IMR-90 (cell line): ENCODE results near the gene CYP4V2. TPM values are rescaled to one million over a fixed set of nuclear protein-coding genes. Genes with fewer than 3 reads are reported as not detected.

ENCODE experiments used
- ATAC-seq: fragments of 200-7000 bp; cut with Tn5 transposase; 2 replicates; pipeline ENCODE4 v1.9.1; 2020; ENCODE audit warnings: low read depth, mild to moderate bottlenecking, moderate library complexity
- BruUV-seq: library from RNA; stranded (reverse); fragments of 400-500 nt; replicated peaks from 2 replicates; lab custom pipeline; 2021; lab: Mats Ljungman, UMichigan
- CTCF ChIA-PET: fragments of 300-600 bp; formaldehyde crosslinking; extraction: SDS; loops from one replicate; lab custom pipeline; 2021; ENCODE audit warnings: antibody characterized with exemption; lab: Yijun Ruan, JAX
- POLR2A ChIA-PET: fragments of 300-600 bp; sonication (Branson Sonifier 250); formaldehyde crosslinking; loops from one replicate; lab custom pipeline; 2022; ENCODE audit warnings: antibody characterized with exemption; ENCODE audit not compliant: unreplicated experiment; lab: Charles Lee
- DNase-seq: peaks from one replicate; pipeline ENCODE4 v3.0.0; 2013
- H2AFZ ChIP-seq: replicated peaks from 2 replicates; pipeline ENCODE3; 2013; ENCODE audit warnings: low read length, mild to moderate bottlenecking; ENCODE audit not compliant: poor library complexity
- H2AK5ac ChIP-seq: 2 replicates; pipeline ENCODE4 v1.6.1; 2013; ENCODE audit warnings: low read depth, low read length, inconsistent platforms
- H2AK9ac ChIP-seq: replicated peaks from 2 replicates; pipeline ENCODE3; 2013; ENCODE audit warnings: mild to moderate bottlenecking, low read depth, low read length, moderate library complexity; ENCODE audit not compliant: poor library complexity
- H2BK120ac ChIP-seq: 2 replicates; pipeline ENCODE4 v1.6.1; 2013; ENCODE audit warnings: low read depth, low read length, inconsistent platforms
- H2BK15ac ChIP-seq: 3 replicates; pipeline ENCODE4 v1.6.1; 2013; ENCODE audit warnings: low read depth, low read length, inconsistent platforms
- H2BK20ac ChIP-seq: 2 replicates; pipeline ENCODE4 v1.6.1; 2013; ENCODE audit warnings: low read depth, mild to moderate bottlenecking, inconsistent platforms, low read length, moderate library complexity
- H2BK5ac ChIP-seq: 2 replicates; pipeline ENCODE4 v1.6.1; 2013; ENCODE audit warnings: mild to moderate bottlenecking, low read depth, low read length, inconsistent platforms; ENCODE audit not compliant: poor library complexity, severe bottlenecking
- H3K14ac ChIP-seq: replicated peaks from 2 replicates; pipeline ENCODE4 v1.6.1; 2013; ENCODE audit warnings: low read depth, low read length, inconsistent platforms
- H3K18ac ChIP-seq: 2 replicates; pipeline ENCODE4 v1.6.1; 2013; ENCODE audit warnings: low read depth, low read length, control low read depth
- H3K23ac ChIP-seq: 2 replicates; pipeline ENCODE4 v1.6.1; 2013; ENCODE audit warnings: low read depth, low read length, inconsistent platforms
- H3K27ac ChIP-seq: 2 replicates; pipeline ENCODE4 v1.5.1; 2013; ENCODE audit warnings: mild to moderate bottlenecking, control low read depth, low read length; ENCODE audit not compliant: insufficient read depth
- H3K27me3 ChIP-seq: 2 replicates; pipeline ENCODE4 v1.6.1; 2013; ENCODE audit warnings: low read length; ENCODE audit not compliant: control insufficient read depth, insufficient read depth
- H3K36me3 ChIP-seq: 2 replicates; pipeline ENCODE4 v1.6.1; 2013; ENCODE audit warnings: low read length, mixed read lengths; ENCODE audit not compliant: control insufficient read depth, insufficient read depth
- H3K4ac ChIP-seq: 2 replicates; pipeline ENCODE4 v1.6.1; 2013; ENCODE audit warnings: low read depth, low read length, inconsistent platforms
- H3K4me1 ChIP-seq: 2 replicates; pipeline ENCODE4 v1.6.1; 2013; ENCODE audit warnings: low read length, mixed read lengths; ENCODE audit not compliant: control insufficient read depth, insufficient read depth
- H3K4me2 ChIP-seq: 2 replicates; pipeline ENCODE4 v1.6.1; 2013; ENCODE audit warnings: low read depth, mild to moderate bottlenecking, control low read depth, low read length, moderate library complexity
- H3K4me3 ChIP-seq: 2 replicates; pipeline ENCODE4 v1.5.1; 2013; ENCODE audit warnings: low read depth, mild to moderate bottlenecking, control low read depth, low read length, moderate library complexity; ENCODE audit not compliant: insufficient read depth
- H3K56ac ChIP-seq: 2 replicates; pipeline ENCODE4 v1.6.1; 2013; ENCODE audit warnings: low read length, inconsistent platforms; ENCODE audit not compliant: insufficient read depth; ENCODE audit errors: extremely low read depth
- H3K79me1 ChIP-seq, 2 experiments: 2 replicates each; pipeline ENCODE4 v1.6.1; 2013; ENCODE audit warnings: low read length in 2 of 2, inconsistent platforms in 1 of 2, low read depth in 1 of 2
- H3K9ac ChIP-seq: 2 replicates; pipeline ENCODE4 v1.6.1; 2013; ENCODE audit warnings: low read depth, low read length, control low read depth
- H3K9me1 ChIP-seq: 2 replicates; pipeline ENCODE4 v1.6.1; 2013; ENCODE audit warnings: low read length, inconsistent platforms; ENCODE audit not compliant: insufficient read depth
- H3K9me3 ChIP-seq: 2 replicates; pipeline ENCODE4 v1.6.1; 2013; ENCODE audit warnings: low read length; ENCODE audit not compliant: control insufficient read depth, insufficient read depth
- H4K20me1 ChIP-seq: 2 replicates; pipeline ENCODE4 v1.6.1; 2013; ENCODE audit warnings: low read length, inconsistent platforms; ENCODE audit not compliant: insufficient read depth
- H4K5ac ChIP-seq: 2 replicates; pipeline ENCODE4 v1.6.1; 2013; ENCODE audit warnings: mild to moderate bottlenecking, low read depth, low read length, control low read depth
- H4K8ac ChIP-seq, 2 experiments: 2 replicates each; pipeline ENCODE4 v1.6.1; 2013; ENCODE audit warnings: low read depth in 2 of 2, low read length in 2 of 2, control low read depth in 1 of 2, inconsistent platforms in 1 of 2
- H4K91ac ChIP-seq: 2 replicates; pipeline ENCODE4 v1.6.1; 2013; ENCODE audit warnings: low read depth, low read length, inconsistent platforms; ENCODE audit not compliant: insufficient read depth
- BHLHE40 ChIP-seq: fragments of 150-350 bp; IDR thresholded peaks from 2 replicates; pipeline ENCODE4 v1.6.1; 2016; ENCODE audit warnings: mild to moderate bottlenecking, low read depth, low read length
- CEBPB ChIP-seq: IDR thresholded peaks from 2 replicates; pipeline ENCODE4 v1.6.1; 2012; ENCODE audit warnings: low read depth, low read length, improper control_type of control experiment
- CHD1 ChIP-seq: IDR thresholded peaks from 2 replicates; pipeline ENCODE4 v1.6.1; 2012; ENCODE audit warnings: low read depth, low read length, improper control_type of control experiment
- CTCF ChIP-seq: conservative IDR thresholded peaks from 2 replicates; pipeline ENCODE4 v1.5.1; 2012; ENCODE audit warnings: mild to moderate bottlenecking, low read depth, low read length, improper control_type of control experiment
- ELK1 ChIP-seq: fragments of 150-350 bp; IDR thresholded peaks from 2 replicates; pipeline ENCODE4 v1.6.1; 2016; ENCODE audit warnings: low read depth, mild to moderate bottlenecking, low read length, moderate library complexity, borderline replicate concordance
- FOS ChIP-seq: fragments of 150-350 bp; IDR thresholded peaks from 2 replicates; pipeline ENCODE4 v1.6.1; 2016; ENCODE audit warnings: low read depth, low read length
- MAFK ChIP-seq: IDR thresholded peaks from 2 replicates; pipeline ENCODE4 v1.6.1; 2012; ENCODE audit warnings: low read depth, low read length, improper control_type of control experiment
- MAZ ChIP-seq: IDR thresholded peaks from 2 replicates; pipeline ENCODE4 v1.6.1; 2012; ENCODE audit warnings: low read depth, mild to moderate bottlenecking, low read length, improper control_type of control experiment, moderate library complexity, borderline replicate concordance
- NFE2L2 ChIP-seq: fragments of 150-350 bp; IDR thresholded peaks from 2 replicates; pipeline ENCODE4 v1.6.1; 2016; ENCODE audit warnings: low read depth, mild to moderate bottlenecking, low read length
- POLR2A ChIP-seq: IDR thresholded peaks from 2 replicates; pipeline ENCODE4 v1.6.1; 2012; ENCODE audit warnings: mild to moderate bottlenecking, low read depth, low read length
- RAD21 ChIP-seq: IDR thresholded peaks from 2 replicates; pipeline ENCODE4 v1.6.1; 2012; ENCODE audit warnings: low read length, improper control_type of control experiment
- RCOR1 ChIP-seq: IDR thresholded peaks from 2 replicates; pipeline ENCODE4 v1.6.1; 2012; ENCODE audit warnings: mild to moderate bottlenecking, low read length, improper control_type of control experiment; ENCODE audit not compliant: insufficient replicate concordance
- RFX5 ChIP-seq: IDR thresholded peaks from 2 replicates; pipeline ENCODE4 v1.8.0; 2012; ENCODE audit warnings: low read depth, mild to moderate bottlenecking, low read length, moderate library complexity
- SMC3 ChIP-seq: fragments of 150-350 bp; IDR thresholded peaks from 2 replicates; pipeline ENCODE4 v1.6.1; 2016; ENCODE audit warnings: low read depth, mild to moderate bottlenecking, antibody characterized with exemption, low read length, moderate library complexity
- USF2 ChIP-seq: fragments of 150-350 bp; IDR thresholded peaks from 2 replicates; pipeline ENCODE4 v1.6.1; 2017; ENCODE audit warnings: mild to moderate bottlenecking, antibody characterized with exemption, low read length, low read depth
- WGBS, 2 experiments: methylation state at CpG; one replicate each; pipeline versions ENCODE4 v1.1.5 to v1.1.7; 2013; ENCODE audit warnings: missing lambda C conversion rate in 2 of 2; ENCODE audit not compliant: insufficient read length in 1 of 2; ENCODE audit errors: extremely low coverage in 2 of 2; 5-methylcytosine and 5-hydroxymethylcytosine counted together
- dilution Hi-C: fragments of 300-500 bp; cut with HindIII; formaldehyde crosslinking; loops from one replicate; pipeline ENCODE4 v1.14.3; 2018; ENCODE audit warnings: low sequenced_read_pairs; ENCODE audit not compliant: unreplicated experiment
- in situ Hi-C: fragments of 300-500 bp; cut with MboI; formaldehyde crosslinking; loops from 3 replicates; pipeline ENCODE4 v1.14.3; 2019; ENCODE audit warnings: low sequenced_read_pairs, inconsistent platforms, mixed read lengths
- intact Hi-C: fragments of 100-400 bp; cut with micrococcal nuclease; formaldehyde crosslinking; loops from 2 replicates; pipeline ENCODE4 v1.10.0; 2022
- polyA plus RNA-seq, 3 experiments: library from polyadenylated mRNA; depleted of rRNA; stranded (reverse); fragments of >200 nt; gene quantifications; 2 replicates each; pipeline ENCODE4 v1.2.3, GENCODE V29; 2012; ENCODE audit warnings: low replicate concordance in 1 of 3
- total RNA-seq: library from RNA; depleted of rRNA; stranded (reverse); fragments of >200 nt; gene quantifications from 2 replicates; pipeline ENCODE4 v1.2.3, GENCODE V29; 2012

CYP4V2 gene
- total and polyA plus RNA-seq, 2 of the 4 experiments (the other 2 are of a cell fraction): 3.9 to 4.1 TPM

- Histone ChIP-seq H2AFZ (no peak overlapping the region), H2BK20ac (no peak overlapping the region)
- WGBS, 2 experiments: 55% methylated on average over 6 of the region's 17 CpGs; no CpG with 5 or more reads in 1 of the 2 experiments
- TF ChIP-seq MAZ (no peak), RFX5 (no peak), MAFK (no peak), CEBPB (no peak), NFE2L2 (no peak), CTCF (no peak), POLR2A (no peak), BHLHE40 (no peak), RCOR1 (no peak), RAD21 (no peak), CHD1 (no peak), ELK1 (no peak), USF2 (no peak), SMC3 (no peak), FOS (no peak)
Observed at GRCh38 chr4:186158021-186158813, 33.1 kb upstream of the CYP4V2 start.

More at GRCh38 chr4:186158021-186158813, 33.1 kb upstream of the CYP4V2 start:
- Histone ChIP-seq H4K5ac (no peak overlapping the region), H3K56ac (no peak overlapping the region), H3K4me1 (no peaks in the 10 kb centered on the region), H3K27ac (no peak overlapping the region), H2BK120ac (no peak overlapping the region), H2AK9ac (no peak overlapping the region), H3K9me3 (no peaks in the 10 kb centered on the region), H3K36me3 (no peaks in the 10 kb centered on the region), H3K14ac (no peak overlapping the region), H3K18ac (no peak overlapping the region), H3K27me3 (no peaks in the 10 kb centered on the region), H3K4me2 (no peak overlapping the region), H2BK5ac (no peak overlapping the region), H4K20me1 (no peaks in the 10 kb centered on the region; the same call in 1 of the 2 replicates), H3K4ac (no peak overlapping the region), H2BK15ac (no peak overlapping the region), H2AK5ac (no peak overlapping the region), H3K9me1 (peaks cover 9% of the 10 kb centered on the region; the same call in 1 of the 2 replicates), H4K8ac (no peak overlapping the region), H3K9ac (no peak overlapping the region), H3K23ac (no peak overlapping the region), H3K4me3 (no peak overlapping the region), H3K79me1 (no peaks in the 10 kb centered on the region), H4K91ac (no peak overlapping the region)
- CTCF ChIA-PET: interaction anchor here (1.1 kb wide), 1 partner anchor 21 kb away, joined by 3 read pairs; no protein-coding TSS in a partner anchor
- POLR2A ChIA-PET: no interaction called here
- dilution Hi-C loops: no loop called here
- no peak for DNase-seq
- intact Hi-C loops: no loop called here
- ATAC-seq: no peak
- in situ Hi-C loops: no loop called here
- no TSS peak for BruUV-seq
